H1 (cell line): ENCODE data around the gene ADGRL2. TPM values are rescaled to one million over a fixed set of nuclear protein-coding genes. Genes with fewer than 3 reads are reported as not detected.

Experiments
- ATF2 ChIP-seq: IDR thresholded peaks from 2 replicates; pipeline ENCODE4 v1.6.1; 2012; ENCODE audit warnings: low read length, inconsistent platforms
- ATF3 ChIP-seq: IDR thresholded peaks from 2 replicates; pipeline ENCODE4 v1.6.1; 2011; ENCODE audit warnings: low read depth, mild to moderate bottlenecking, low read length; ENCODE audit not compliant: insufficient read depth
- BCL11A ChIP-seq, 2 experiments: IDR thresholded peaks; one replicate each; pipeline ENCODE4 v1.6.1; 2011; ENCODE audit warnings: low read depth in 2 of 2, low read length in 2 of 2, mild to moderate bottlenecking in 2 of 2
- CEBPB ChIP-seq: IDR thresholded peaks from 2 replicates; pipeline ENCODE4 v1.6.1; 2012; ENCODE audit warnings: low read depth, low read length
- EZH2 ChIP-seq: fragments of 200-600 bp; sonication (generic); IDR thresholded peaks from 2 replicates; pipeline ENCODE4 v1.7.1; 2012; ENCODE audit warnings: low read depth, mild to moderate bottlenecking, moderate library complexity, low read length, inconsistent platforms; ENCODE audit not compliant: severe bottlenecking
- NRF1 ChIP-seq: IDR thresholded peaks from 2 replicates; pipeline ENCODE4 v1.6.1; 2011; ENCODE audit warnings: mild to moderate bottlenecking, low read depth, low read length, improper control_type of control experiment
- RXRA ChIP-seq: IDR thresholded peaks from 2 replicates; pipeline ENCODE4 v1.6.1; 2011; ENCODE audit warnings: low read depth, mild to moderate bottlenecking, low read length, moderate library complexity; ENCODE audit not compliant: insufficient read depth
- SP2 ChIP-seq: IDR thresholded peaks from 2 replicates; pipeline ENCODE4 v1.6.1; 2012; ENCODE audit warnings: mild to moderate bottlenecking, low read length, inconsistent platforms
- TAF1 ChIP-seq: IDR thresholded peaks from 2 replicates; pipeline ENCODE4 v1.6.1; 2011; ENCODE audit warnings: mild to moderate bottlenecking, low read depth, low read length
- polyA plus RNA-seq, 7 experiments: library from polyadenylated mRNA; depleted of rRNA in 3 of 7; stranded (reverse) in 5 of 7; unstranded in 2 of 7; fragments of >200 nt in 5 of 7; fragments of 200-250 nt in 2 of 7; gene quantifications; 1 replicate in 5 of 7; 2 replicates in 1 of 7; 4 replicates in 1 of 7; pipeline versions ENCODE4 v1.2.1 to v1.2.3, GENCODE V29; 2011 to 2013; ENCODE audit warnings: missing spikeins in 2 of 7, mixed read lengths in 2 of 7
- total RNA-seq: library from RNA; stranded (reverse); fragmentation: NEBNext Ultra II Directional; extraction: Animal tissue kit (Norgen Biotek cat#: 25700); gene quantifications from 2 replicates; pipeline ENCODE4 v1.2.1, GENCODE V29; 2021

ADGRL2 gene
- total and polyA plus RNA-seq, 2 of the 8 experiments (the other 6 are each of a cell fraction or from before 2014, with no cell fraction given), result 113 to 124 TPM

GRCh38 chr1:81848880-81849682 lies 48.3 kb downstream of the ADGRL2 start (continued):
- TF ChIP-seq ATF2, result no peak
- no peak for TF ChIP-seq TAF1
- TF ChIP-seq RXRA, result no peak
- TF ChIP-seq NRF1, result no peak
- no peak for TF ChIP-seq CEBPB
- TF ChIP-seq ATF3, result no peak
- TF ChIP-seq SP2, result no peak
- no peak for TF ChIP-seq EZH2
- no peak for TF ChIP-seq BCL11A (IDR thresholded peaks at IDR 0.05; ENCODE audit: low read depth in 2 of 2, low read length in 2 of 2)
